ENCODE measurements around the gene NUDT22.
A peak's percentile ranks its signal among the peaks of the same experiment; 100 is the strongest.

Gene NUDT22

DNA sequence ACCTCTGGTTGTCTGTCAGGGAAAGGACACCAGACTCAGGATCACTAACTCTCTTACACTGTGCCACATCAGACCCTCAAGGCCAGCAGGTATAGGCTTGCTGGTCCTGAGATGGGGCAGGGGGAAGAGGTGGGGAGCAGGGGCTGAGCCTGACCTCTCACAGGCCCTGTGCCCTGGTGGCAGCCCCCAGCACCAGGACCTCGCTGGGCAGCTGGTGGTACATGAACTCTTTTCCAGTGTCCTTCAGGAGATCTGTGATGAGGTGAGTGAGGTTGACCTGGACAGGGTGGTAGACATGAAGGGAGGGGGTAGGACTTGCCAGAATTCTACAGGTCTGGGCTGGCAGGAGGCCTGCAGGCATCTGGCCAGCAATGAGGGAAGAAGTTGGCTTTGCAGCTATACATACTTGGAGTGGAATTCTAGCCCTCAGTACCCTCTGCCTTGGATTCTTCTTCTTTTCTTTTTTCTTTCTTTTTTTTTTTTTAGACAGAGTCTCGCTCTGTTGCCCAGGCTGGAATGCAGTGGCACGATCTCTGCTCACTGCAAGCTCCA is 1.4 kb downstream of the NUDT22 start:
- no peak for DNase-seq (ENCODE audit: low spot score)

GRCh38 chr11:64229090-64229743 is 3.1 kb downstream of the NUDT22 start:
- DNase-seq (ENCODE audit: low spot score), result no peak

DNA sequence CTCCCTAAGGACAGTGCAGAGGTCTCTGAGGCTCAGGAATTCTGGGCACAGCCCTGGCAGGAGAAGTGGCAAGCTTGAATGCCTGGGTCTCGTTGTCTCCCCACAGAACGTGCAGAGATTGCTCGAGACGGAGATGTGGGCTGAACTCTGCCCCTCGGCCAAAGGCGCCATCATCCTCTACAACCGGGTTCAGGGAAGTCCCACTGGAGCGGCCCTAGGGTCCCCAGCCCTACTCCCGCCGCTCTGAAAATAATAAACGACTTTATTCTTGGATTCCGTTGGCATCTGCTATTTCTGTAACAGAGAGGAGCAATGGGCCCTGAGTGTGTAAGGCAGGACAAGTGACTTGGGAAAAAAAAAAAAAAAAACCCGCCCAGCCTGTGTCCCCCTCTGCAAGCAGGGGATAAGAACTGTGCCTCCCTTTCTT is 3.7 kb downstream of the NUDT22 start:
- no peak for DNase-seq (ENCODE audit: low spot score)

GRCh38 chr11:64230171-64230984 is 4.3 kb downstream of the NUDT22 start, which contains the start of gene DNAJC4:
Gene DNAJC4, plus strand, starts transcription at chr11:64230548. Its CDS starts 307 bp downstream, at chr11:64230855.
- DNase-seq (ENCODE audit: low spot score), result peak; percentile 81

DNA sequence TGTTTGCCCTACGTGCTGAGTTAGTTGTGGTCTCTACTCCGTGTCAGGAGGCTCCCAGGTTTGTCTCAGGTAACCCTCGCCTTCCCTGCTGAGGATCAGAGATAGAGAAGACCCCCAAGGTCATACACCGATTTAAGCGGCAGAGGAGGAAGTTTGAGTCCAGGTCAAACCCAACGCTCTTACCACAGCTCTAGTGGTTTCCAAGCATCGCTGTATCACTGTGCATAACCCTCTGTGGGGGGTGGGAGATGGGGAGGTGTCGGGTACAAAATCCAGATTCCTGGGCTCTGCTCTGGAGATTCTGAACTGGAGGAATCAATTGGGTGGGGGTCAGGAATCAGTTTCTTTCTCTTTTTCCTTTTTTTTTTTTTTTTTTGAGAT is 4.9 kb downstream of the NUDT22 start:
- no peak for DNase-seq (ENCODE audit: low spot score)

DNA sequence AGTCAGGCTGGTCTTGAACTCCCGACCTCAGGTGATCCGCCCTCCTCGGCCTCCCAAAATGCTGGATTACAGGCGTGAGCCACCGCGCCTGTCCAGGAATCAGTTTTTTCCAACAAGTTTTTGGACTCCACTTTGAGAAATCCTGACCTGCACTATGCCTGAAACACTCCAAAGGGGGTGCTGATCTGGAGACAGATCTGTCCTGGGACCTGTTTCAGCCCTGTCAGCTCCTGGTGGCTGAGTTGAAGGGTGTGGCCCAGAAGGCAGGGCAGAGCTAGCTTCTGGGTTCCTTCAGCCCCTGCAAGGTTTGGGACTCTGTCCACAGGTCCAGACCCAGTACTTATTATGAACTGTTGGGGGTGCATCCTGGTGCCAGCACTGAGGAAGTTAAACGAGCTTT is 5.5 kb downstream of the NUDT22 start:
- DNase-seq (ENCODE audit: low spot score), result no peak

GRCh38 chr11:64232182-64232966 is 6.3 kb downstream of the NUDT22 start:
- DNase-seq (ENCODE audit: low spot score), result no peak

- no peak for DNase-seq (ENCODE audit: low spot score)
Measured at GRCh38 chr11:64232967-64233315, 6.9 kb downstream of the NUDT22 start.

DNA sequence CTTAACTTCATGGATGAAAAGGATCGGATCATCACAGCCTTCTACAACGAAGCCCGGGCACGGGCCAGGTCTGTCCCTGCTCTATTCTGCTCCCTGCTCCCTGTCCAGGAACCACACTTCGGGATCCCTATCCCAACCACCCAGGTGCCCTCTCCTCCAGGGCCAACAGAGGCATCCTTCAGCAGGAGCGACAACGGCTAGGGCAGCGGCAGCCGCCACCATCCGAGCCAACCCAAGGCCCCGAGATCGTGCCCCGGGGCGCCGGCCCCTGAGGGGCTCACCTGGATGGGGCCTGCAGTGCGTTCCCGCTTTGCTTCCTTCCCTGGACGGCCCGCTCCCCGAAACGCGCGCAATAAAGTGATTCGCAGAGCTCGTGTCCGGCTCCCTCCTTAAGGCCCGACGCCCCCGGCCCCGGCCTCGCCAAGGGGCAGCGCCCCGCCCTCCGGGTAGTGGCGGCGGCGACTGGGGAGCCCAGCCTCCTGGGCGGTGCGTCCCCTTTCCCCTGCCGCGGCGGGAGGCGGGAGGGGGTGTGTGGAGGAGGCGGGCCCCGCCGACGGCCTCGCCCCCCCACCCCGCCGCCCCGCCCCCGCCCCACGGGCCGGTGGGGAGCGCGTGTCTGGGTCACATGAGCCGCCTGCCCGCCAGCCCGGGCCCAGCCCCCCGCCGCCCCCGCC is 8.0 kb downstream of the NUDT22 start, which contains the start of gene VEGFB:
TSS of gene VEGFB (plus strand) at position 672 of the 674 bp plus-strand sequence. CDS start 250 bp downstream, outside the sequence.
- peak; percentile 52 for DNase-seq (ENCODE audit: low spot score)

GRCh38 chr11:64234647-64235379 is 8.7 kb downstream of the NUDT22 start:
- no peak for DNase-seq (ENCODE audit: low spot score)

- no peak for DNase-seq (ENCODE audit: low spot score)
Measured at GRCh38 chr11:64235437-64236161, 9.5 kb downstream of the NUDT22 start.

- no peak for DNase-seq (ENCODE audit: low spot score)
Measured at GRCh38 chr11:64237484-64237951, 11.4 kb downstream of the NUDT22 start.

GRCh38 chr11:64238076-64238475 is 12.0 kb downstream of the NUDT22 start:
- DNase-seq (ENCODE audit: low spot score), result no peak

GRCh38 chr11:64238999-64239398 is 12.9 kb downstream of the NUDT22 start:
- no peak for DNase-seq (ENCODE audit: low spot score)

DNA sequence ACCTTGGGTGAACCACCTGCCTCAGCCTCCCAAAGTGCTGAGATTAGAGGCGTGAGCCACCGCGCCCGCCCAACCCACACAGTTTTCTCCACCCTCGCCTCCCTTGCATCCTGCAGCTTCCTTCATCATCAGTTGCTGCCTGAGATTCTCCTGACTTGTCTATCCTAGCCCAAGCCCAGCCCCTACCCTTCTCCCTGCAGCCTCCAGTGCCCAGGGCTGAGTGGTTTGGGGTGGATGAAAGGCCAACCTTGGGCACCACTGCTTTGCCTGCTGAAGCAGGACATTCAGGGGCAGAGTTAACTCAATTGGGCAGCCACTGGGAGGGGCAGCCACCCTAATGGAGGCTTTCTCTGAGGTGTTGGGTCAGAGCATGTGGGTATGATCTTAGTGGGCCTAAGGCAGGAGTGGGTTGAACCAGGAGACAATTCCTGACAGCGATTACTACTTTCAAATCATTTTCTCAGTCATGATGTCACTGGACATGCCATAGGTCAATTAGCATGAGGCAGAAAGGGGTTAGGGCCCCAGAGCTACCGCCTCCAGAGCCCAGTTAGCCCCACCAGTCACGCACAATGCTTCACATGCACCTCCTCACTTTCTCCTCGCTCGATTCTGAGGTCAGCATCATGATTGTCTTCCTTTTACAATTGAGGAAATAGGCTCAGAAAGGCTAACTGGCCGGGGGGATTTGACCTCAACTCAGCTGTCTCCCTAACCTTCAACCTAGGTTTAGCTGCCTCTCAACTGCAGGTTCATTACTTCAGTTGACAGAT is 13.8 kb downstream of the NUDT22 start:
- no peak for DNase-seq (ENCODE audit: low spot score)

DNA sequence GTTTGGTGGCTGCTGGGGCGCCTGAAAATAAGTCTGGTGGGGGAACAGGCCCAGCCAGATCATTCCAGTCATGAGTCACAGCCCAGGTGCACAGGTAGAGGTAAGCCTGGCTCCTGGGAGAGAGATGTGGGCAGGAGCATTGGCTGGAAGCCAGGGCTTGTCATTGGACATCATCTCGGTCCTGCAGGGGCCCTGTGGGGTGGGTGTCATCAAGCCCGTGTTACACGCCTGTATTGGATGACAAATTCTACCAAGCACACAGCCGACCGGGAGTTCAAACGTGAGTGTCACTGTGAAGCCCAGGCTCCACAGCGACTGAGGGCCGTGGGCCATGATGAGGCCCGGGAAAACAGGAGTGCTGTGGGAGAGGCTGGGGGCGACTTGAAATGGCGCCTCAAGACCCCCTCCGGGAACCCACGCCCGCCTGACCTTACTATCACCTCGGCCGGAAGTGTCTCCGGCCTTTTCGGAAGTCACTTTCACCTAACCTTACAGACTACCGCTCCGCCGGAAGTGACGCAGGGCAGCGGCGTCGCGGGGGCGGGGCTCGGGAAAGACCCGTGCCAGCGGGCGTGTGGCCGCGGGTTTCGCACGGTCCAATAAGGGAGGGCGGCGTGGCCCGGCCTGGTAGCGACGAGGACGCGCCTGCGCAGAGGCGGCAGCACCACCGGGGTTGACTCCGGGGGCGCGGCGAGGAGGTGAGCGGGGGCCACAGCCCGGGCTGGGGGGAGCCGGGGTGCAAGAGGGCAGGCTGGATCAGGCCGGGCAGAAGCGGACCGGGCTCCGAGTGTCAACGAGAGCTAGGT is 14.6 kb downstream of the NUDT22 start, which contains the start of gene FKBP2:
TSS of gene FKBP2 (plus strand) at position 661 of the 806 bp plus-strand sequence. CDS start 1,293 bp downstream, outside the sequence.
- peak; percentile 83 for DNase-seq (ENCODE audit: low spot score)

DNA sequence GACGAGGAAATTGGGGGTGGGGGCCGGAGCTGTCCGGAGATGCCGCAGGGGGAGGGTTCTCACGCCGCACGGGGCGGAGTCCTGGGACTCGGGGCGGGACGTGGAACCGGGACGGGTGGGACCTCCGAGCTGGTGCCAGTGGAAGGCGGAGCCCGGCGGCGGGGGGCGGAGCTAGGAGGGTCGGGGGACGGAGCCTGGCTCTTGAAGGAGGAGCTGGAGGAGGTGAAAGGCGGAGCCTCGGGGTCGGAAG is 15.1 kb downstream of the NUDT22 start:
- peak; percentile 82 for DNase-seq (ENCODE audit: low spot score)

DNA sequence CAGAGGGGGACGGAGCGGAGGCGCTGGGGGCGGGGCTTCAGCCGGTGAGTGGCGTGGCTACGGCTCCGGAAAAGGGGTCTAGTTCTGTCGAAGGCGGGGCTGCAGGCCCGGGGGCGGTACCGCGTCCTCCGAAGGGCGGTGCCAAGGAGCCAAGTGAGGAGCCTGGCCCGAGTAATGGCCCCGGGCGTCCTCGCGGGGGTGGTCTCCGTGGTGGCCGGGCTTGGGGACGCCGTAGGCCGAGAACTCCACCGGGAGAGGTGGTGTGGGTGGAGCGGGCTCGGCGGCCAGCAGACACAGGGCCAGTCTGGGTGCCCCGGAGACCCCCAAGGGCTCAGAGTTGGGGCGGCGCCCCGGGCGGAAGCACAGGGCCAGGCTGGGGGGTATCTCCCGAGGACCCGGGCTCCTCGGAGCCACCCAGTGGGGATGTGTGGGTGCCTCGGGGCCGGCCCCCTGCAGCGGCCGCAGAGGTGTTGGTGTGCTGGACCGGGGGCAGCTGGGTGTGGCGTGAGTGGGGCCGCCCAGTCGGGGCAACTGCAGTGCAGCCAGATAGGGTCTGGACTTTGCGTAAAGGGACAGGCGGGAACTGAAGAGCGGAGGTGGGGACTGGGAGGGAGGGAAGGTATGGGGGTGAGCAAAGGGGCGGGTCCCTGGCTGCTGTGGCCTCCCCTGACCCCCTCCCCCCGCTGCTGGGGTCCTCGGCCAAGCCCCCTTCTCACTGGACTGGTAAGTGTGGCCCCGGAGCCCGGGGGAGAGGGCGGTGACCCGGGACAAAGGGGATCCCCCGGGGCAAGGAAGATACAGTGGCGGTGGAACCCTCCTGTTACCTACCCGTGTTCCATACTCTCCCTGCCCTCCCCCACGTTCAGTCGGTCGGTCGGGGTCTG is 15.7 kb downstream of the NUDT22 start:
- no peak for DNase-seq (ENCODE audit: low spot score)

Data from HuH-7 (cell line).